Stimulated activated naive CD8-positive, alpha-beta T cell treated with anti-CD3 and anti-CD28 coated beads, Interleukin-15, Interleukin-2, amounts not matched to agents 100 ng/mL and 50 ng/mL, for 24 hours (primary cell): ENCODE data around the gene CPNE7.

Experiments used
- H3K27ac Mint-ChIP-seq: one replicate; pipeline ENCODE4 v1.8.0; 2021; ENCODE audit warnings: mild to moderate bottlenecking, mixed read lengths
- H3K27me3 Mint-ChIP-seq: one replicate; pipeline ENCODE4 v1.8.0; 2021; ENCODE audit warnings: mixed read lengths
- H3K36me3 Mint-ChIP-seq: one replicate; pipeline ENCODE4 v1.8.0; 2021; ENCODE audit warnings: low read depth, mixed read lengths
- H3K4me1 Mint-ChIP-seq: one replicate; pipeline ENCODE4 v1.8.0; 2021; ENCODE audit warnings: low read depth, mixed read lengths
- H3K4me3 Mint-ChIP-seq: one replicate; pipeline ENCODE4 v1.8.0; 2021; ENCODE audit warnings: mild to moderate bottlenecking, mixed read lengths
- H3K9me3 Mint-ChIP-seq: one replicate; pipeline ENCODE4 v1.8.0; 2021; ENCODE audit warnings: mixed read lengths

Gene CPNE7

DNA sequence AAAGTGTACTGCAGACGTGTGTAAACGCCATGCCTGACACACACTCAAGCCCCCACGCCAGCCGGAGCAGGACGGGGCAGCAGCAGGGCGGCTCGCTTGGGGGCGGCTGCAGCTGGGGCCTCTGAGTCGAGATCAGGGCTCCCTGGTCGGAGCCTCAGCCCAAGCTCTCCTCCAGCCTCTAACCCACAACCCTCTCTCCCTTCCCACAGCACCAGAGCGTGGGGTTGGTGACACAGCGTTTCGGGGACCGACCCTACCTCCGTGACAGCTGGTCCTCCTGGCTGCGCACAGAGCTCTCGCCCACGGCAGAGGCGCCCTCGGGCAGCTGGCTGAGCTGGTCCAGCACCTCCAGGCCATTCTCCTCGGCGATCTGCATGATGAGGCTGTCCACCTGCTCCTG lies 70.7 kb downstream of the CPNE7 start:
- H3K27me3 Mint-ChIP-seq: no peaks in the 10 kb centered on the region
- peaks cover 4% of the 10 kb centered on the region for H3K4me1 Mint-ChIP-seq
- H3K9me3 Mint-ChIP-seq: no peaks in the 10 kb centered on the region
- H3K36me3 Mint-ChIP-seq: peaks cover 31% of the 10 kb centered on the region
- H3K4me3 Mint-ChIP-seq: no peak overlapping the region
- H3K27ac Mint-ChIP-seq: no peak overlapping the region
